ENCODE measurements around the gene CCDC181.
"Not testable (repeated sequence)": the region's sequence is repeated elsewhere in the genome, so short reads cannot be mapped to it uniquely, and the experiment has no call there.

Gene CCDC181

DNA sequence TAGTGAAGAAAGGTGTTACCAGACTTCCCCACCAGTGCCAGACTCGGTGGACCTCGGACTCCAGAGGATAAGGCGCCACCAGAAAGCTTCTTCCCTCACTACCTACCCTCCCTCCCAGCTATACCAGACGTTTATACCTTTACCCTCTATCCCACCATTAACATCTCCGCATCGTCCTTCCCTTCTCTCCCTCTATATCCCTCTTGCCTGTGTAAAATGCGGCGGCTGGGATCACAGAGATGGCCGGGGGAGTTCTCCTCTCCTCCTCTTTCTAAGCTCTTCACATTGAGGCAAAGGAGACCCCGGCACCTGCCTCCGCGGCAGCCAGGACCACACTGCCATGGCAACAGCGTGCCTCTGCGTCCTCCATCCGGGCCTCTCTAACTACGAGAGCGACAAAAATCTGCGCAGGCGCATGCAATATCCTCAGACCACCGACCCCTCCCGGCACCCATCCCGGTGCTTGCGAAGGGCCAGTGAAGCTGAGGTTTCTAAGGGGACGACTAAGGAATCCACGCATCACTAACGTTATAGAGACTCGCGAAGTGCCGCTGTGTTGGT is at the start of gene CCDC181:
CCDC181 (minus strand) TSS at position 394 of the 561 bp plus-strand sequence. CDS start 2,547 bp downstream, outside the sequence.
- peak; percentile 7 to 15 for DNase-seq (ENCODE audit: low read depth in 2 of 2)

DNA sequence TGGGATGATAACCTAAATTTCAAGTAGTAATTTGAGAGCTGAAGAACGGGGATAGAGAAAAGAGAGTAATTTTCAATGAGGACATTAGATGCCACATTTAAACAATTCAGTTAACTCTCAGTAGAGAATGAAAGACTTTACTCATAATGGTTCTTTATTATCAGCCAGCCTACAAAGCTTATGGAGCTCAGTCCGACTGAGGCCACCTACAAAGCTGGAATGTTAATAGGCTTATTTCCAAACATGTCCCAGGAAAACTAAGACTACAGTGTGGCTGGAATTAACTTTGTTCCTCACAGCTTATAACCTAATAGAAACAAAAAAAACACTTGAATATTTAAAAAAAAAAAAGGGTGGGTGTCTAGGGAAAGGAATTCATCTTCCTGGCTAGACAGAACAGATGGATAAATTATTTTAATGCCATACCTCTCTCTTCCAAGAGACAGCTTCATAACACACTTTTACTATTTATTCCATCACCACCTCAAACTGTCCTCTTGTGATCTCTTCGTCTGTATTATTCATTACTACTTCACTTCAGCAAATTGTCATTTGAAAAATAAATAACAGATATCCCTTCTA is 48.6 kb upstream of the CCDC181 start:
- DNase-seq (ENCODE audit: low read depth in 2 of 2), result no peak

DNA sequence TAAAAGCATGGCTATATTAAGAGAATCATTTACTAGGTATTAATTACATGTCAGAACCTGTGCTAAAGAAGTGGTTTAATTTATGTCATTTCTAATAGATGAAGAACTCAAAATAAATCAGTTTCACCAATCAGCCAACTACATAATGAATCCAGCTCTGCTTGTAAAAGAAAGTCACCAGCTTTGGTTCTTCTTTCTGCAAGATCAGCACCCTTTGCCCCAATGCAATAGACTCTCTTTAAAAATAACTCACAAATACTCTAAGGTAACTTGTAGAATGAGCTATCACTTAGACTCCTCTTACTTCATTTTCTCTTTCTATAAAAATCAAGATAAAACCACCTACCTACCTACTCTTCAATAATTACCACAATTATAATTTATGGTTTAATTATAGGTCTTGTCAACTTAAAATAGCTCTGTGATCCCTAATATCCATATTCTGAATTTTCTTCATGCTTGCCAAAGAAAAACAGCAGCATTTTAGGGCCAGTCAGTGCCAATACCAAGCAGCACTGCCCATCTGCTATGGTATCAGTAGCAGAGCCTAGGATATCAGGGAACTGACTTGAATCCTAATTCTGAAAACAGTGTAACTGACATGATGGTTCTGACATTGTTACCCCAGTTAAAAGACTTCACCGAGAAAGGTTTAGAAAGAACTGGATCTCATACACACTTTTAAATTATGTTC is 47.2 kb upstream of the CCDC181 start:
- DNase-seq (ENCODE audit: low read depth in 2 of 2), result no peak

DNA sequence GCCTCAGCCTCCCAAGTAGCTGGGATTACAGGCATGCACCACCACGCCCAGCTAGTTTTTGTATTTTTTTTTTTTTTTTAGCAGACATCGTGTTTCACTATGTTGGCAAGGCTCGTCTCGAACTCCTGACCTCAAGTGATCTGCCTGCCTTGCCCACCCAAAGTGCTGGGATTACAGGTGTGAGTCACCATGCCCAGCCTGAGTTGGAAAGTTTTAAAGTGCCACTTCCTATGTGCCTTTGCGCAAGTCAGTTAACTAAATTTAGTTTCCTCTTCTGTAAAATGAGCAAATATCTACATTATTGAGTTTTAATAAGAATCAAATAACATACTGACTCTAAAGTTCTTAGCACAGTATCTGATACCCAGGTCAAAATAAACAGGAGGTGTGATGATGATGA is 46.1 kb upstream of the CCDC181 start:
- no peak for DNase-seq (ENCODE audit: low read depth in 2 of 2)

DNA sequence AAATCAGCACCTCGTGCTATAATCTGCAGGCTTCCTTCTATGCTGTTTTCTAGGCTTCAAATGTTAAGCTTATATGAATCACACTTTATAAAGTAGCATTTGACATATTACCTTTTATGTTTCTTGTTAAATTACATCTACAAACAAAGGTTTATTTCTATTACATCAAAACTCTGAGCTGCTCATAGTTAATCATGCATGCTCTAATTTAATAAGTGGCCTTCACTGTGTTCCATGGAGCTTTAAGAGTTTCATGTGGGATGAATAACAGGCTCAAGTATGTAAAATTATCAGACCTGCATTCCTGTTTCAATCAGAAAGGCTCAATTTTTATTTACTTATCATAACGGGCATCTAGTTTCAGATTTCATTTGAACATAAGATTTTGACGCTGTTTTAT is 45.5 kb upstream of the CCDC181 start:
- DNase-seq (ENCODE audit: low read depth in 2 of 2), result no peak

GRCh38 chr1:169468982-169469381 is 41.7 kb upstream of the CCDC181 start:
- DNase-seq (ENCODE audit: low read depth in 2 of 2), result no peak

DNA sequence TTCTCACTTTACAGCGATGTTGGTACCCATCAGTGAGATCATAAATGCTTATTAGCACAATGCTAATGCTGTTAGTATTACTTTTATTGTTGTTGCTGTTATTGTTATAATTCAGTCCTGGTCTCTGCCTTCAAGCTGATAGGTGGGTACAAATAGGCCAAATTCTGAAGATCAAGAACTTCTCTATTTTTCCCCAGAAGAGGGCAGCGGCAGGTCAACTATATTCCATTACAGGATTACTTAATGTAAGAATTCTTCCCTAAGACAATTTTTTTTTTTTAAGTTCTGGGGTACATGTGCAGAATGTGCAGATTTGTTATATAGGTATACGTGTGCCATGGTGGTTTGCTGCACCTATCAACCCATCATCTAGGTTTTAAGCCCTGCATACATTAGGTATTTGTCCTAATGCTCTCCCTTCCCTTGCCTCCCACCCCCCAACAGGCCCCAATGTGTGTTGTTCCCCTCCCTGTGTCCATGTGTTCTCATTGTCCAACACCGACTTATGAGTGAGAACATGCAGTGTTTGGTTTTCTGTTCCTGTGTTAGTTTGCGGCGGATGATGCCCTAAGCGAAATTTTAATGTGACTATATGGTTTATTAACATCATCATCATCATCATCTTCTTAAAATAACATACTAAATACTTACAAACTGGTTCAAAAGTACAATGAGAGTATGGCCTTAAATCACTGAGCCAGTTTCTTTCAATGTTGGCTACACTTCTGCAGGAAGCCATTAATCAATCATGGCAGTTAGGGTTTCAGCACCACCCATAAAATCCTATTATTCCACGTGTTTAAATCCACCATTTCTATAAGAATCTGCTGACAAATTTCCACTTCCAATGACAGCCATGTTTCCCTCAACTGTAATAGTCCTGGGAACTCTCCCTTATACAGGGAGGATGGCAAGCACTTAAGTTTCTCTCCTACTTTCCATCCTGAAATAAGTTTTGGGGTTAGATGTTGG is 39.3 kb upstream of the CCDC181 start:
- DNase-seq (ENCODE audit: low read depth in 2 of 2), result no peak

DNA sequence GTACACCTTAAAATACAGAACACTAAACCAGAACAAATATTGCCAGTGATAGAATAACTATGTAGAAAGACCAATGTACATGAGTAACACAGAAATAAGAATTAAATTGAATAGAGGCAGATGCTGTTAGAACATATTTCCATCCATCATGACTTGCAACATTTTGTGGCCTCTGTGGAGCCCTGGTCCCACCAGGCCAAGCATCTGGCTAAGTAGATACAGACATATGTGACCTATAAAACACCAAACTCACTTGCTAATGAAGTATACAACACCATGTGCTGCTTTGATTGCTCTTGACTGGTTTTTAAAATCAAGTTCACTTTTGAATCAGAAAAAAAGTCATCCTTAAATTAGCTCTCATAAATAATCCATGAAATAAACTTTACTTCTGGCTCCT is 38.0 kb upstream of the CCDC181 start:
- DNase-seq (ENCODE audit: low read depth in 2 of 2), result no peak

- no peak for DNase-seq (ENCODE audit: low read depth in 2 of 2)
Observed at GRCh38 chr1:169462385-169462784, 35.1 kb upstream of the CCDC181 start.

- DNase-seq (ENCODE audit: low read depth in 2 of 2), result no peak
Observed at GRCh38 chr1:169461390-169462000, 34.2 kb upstream of the CCDC181 start.

GRCh38 chr1:169460191-169460833 is 33.0 kb upstream of the CCDC181 start:
- DNase-seq (ENCODE audit: low read depth in 2 of 2), result no peak

DNA sequence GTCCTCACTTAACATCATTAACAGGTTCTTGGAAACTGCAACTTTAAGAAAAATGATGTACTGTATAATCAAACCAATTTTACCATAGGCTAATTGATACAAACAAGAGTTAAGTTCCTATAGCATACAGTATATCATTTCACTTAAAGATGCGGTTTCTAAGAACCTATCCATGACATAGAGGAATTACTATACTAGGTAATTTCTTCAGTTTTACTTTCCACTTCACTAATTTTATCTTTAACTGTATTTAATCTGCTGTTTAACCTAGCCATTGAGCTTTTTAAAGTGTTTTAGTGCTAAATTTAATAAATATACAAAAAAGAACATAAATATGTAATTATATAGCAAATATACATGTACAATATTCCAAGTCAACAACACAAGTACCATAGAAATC is 30.2 kb upstream of the CCDC181 start:
- no peak for DNase-seq (ENCODE audit: low read depth in 2 of 2)

GRCh38 chr1:169456029-169456428 is 28.8 kb upstream of the CCDC181 start:
- no peak for DNase-seq (ENCODE audit: low read depth in 2 of 2)

DNA sequence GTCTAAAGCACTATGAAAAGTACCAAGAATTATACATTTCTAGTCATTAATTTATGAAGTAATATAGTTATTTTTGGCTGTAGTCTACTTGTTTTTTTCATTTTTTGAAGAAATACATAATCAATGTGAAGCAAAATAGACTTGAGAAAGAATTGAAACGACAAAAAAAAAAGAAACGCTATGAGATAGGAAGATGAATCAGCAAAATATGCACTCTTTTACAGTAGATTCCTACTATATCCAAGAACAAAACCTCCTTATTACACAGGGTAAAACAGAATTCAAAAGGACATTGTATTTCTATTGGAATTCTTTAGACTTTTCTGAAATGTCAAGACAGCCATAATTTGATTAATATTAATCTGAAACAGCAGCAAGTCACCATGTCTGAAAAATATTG is 25.6 kb upstream of the CCDC181 start:
- no peak for DNase-seq (ENCODE audit: low read depth in 2 of 2)

DNA sequence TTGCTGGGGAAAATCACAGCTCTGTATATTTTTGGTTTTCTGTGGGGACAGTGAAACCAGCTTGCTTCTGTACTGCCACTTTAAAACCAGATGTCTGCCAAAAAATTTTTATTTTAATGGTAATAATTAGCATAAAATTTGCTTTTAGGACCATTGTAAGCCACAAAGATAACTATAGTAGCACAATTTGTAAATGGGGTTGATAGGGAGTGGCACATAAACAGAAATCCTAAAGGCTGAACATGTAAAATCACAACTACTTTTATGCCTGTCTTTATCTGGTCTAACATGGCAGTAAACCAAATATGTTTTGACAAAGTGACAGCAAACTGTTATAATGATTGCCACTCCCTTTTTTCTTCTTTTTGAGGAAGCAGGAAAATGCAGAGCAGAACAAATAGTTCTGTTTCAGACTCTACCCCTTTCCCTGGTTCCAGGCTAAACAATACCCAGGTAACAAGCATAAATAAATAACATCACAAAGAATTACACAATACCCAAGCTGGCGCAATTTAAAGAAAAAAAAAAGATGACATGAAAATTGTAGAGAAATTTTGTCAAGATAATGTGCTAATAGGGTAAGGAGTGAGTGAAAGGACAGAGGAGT is 24.0 kb upstream of the CCDC181 start:
- no peak for DNase-seq (ENCODE audit: low read depth in 2 of 2)

- DNase-seq (ENCODE audit: low read depth in 2 of 2), result no peak
Observed at GRCh38 chr1:169443923-169444322, 16.6 kb upstream of the CCDC181 start.

- no peak for DNase-seq (ENCODE audit: low read depth in 2 of 2)
Observed at GRCh38 chr1:169426174-169426705, 1.0 kb downstream of the CCDC181 start.

GRCh38 chr1:169421309-169421708 is 6.0 kb downstream of the CCDC181 start:
- DNase-seq (ENCODE audit: low read depth in 2 of 2), result no peak

- no peak for DNase-seq (ENCODE audit: low read depth in 2 of 2)
Observed at GRCh38 chr1:169414952-169415351, 12.3 kb downstream of the CCDC181 start.

DNA sequence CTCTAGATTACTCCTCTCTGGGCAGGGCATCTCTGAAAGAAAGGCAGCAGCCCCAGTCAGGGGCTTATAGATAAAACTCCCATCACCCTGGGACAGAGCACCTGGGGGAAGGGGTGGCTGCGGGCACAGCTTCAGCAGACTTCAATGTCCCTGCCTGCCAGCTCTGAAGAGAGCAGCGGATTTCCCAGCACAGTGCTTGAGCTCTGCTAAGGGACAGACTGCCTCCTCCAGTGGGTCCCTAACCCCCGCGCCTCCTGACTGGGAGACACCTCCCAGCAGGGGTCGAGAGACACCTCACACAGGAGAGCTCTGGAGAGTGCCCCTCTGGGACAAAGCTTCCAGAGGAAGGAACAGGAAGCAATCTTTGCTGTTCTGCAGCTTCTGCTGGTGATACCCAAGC is 18.9 kb downstream of the CCDC181 start:
- DNase-seq (ENCODE audit: low read depth in 2 of 2), result not testable (repeated sequence)

DNA sequence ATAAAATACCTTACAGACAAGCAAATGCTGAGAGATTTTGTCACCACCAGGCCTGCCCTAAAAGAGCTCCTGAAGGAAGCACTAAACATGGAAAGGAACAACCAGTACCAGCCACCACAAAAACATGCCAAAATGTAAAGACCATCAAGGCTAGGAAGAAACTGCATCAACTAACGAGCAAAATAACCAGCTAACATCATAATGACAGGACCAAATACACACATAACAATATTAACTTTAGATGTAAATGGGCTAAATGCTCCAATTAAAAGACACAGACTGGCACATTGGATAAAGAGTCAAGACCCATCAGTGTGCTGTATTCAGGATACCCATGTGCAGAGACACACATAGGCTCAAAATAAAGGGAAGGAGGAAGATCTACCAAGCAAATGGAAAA is 24.7 kb downstream of the CCDC181 start:
- not testable (repeated sequence) for DNase-seq (ENCODE audit: low read depth in 2 of 2)

Data from stimulated activated CD8-positive, alpha-beta memory T cell treated with anti-CD3 and anti-CD28 coated beads, Interleukin-2, amount 100 ng/mL, for 1 hour (primary cell).